Breast epithelium (tissue), 3 donors: ENCODE measurements around the gene SUSD6.

Experiments
- POLR2A ChIP-seq: fragments of 450-650 bp; IDR thresholded peaks from one replicate; pipeline ENCODE4 v1.6.1; 2016; ENCODE audit warnings: antibody characterized with exemption, mild to moderate bottlenecking, moderate library complexity
- TF ChIP-seq, protein P1 (sequence below), 3 donors: fragments of 450-650 bp; IDR thresholded peaks; one replicate each; pipeline ENCODE4 v1.5.1; 2016 to 2017; ENCODE audit warnings: antibody characterized with exemption in 3 of 3, mild to moderate bottlenecking in 3 of 3, moderate library complexity in 3 of 3

GRCh38 chr14:69660344-69661193, 49.2 kb downstream of the SUSD6 start:
- TF ChIP-seq, protein P1, sequence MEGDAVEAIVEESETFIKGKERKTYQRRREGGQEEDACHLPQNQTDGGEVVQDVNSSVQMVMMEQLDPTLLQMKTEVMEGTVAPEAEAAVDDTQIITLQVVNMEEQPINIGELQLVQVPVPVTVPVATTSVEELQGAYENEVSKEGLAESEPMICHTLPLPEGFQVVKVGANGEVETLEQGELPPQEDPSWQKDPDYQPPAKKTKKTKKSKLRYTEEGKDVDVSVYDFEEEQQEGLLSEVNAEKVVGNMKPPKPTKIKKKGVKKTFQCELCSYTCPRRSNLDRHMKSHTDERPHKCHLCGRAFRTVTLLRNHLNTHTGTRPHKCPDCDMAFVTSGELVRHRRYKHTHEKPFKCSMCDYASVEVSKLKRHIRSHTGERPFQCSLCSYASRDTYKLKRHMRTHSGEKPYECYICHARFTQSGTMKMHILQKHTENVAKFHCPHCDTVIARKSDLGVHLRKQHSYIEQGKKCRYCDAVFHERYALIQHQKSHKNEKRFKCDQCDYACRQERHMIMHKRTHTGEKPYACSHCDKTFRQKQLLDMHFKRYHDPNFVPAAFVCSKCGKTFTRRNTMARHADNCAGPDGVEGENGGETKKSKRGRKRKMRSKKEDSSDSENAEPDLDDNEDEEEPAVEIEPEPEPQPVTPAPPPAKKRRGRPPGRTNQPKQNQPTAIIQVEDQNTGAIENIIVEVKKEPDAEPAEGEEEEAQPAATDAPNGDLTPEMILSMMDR (IDR thresholded peaks at IDR 0.05), result no peak
- no peak for TF ChIP-seq POLR2A
